ENCODE measurements around the gene TNS2. TPM values are rescaled to one million over a fixed set of nuclear protein-coding genes. Genes with fewer than 3 reads are reported as not detected.

The TNS2 gene
- total RNA-seq, 4 donors from 2014 or later, result 173 to 226 (median 202) TPM

GRCh38 chr12:53101931-53102781 lies 52.3 kb downstream of the TNS2 start:
- Histone ChIP-seq H3K27ac (replicated peaks in 1 of 4) (no peak overlapping the region), H3K4me3 (no peak overlapping the region), H3K27me3 (no peaks in the 10 kb centered on the region), H3K9me3 (no peaks in the 10 kb centered on the region), H3K36me3 (peaks cover 8 to 24% (median 19%) of the 10 kb centered on the region in 4 donors), H3K4me1 (peaks cover 22 to 56% (median 43%) of the 10 kb centered on the region in 4 donors)
- WGBS, result 84% methylated on average over 11 of the region's 12 CpGs
- TF ChIP-seq EP300 (IDR thresholded peaks at IDR 0.05), result no peak
- no peak for TF ChIP-seq POLR2A (IDR thresholded peaks at IDR 0.05; ENCODE audit: low read depth)
- TF ChIP-seq POLR2AphosphoS5 (IDR thresholded peaks at IDR 0.05), result no peak
- TF ChIP-seq CTCF (IDR thresholded peaks at IDR 0.05), result no peak
- DNase-seq (ENCODE audit: extremely low spot score), result no peak
- intact Hi-C loops (cut with DNase I), result no loop called here

DNA sequence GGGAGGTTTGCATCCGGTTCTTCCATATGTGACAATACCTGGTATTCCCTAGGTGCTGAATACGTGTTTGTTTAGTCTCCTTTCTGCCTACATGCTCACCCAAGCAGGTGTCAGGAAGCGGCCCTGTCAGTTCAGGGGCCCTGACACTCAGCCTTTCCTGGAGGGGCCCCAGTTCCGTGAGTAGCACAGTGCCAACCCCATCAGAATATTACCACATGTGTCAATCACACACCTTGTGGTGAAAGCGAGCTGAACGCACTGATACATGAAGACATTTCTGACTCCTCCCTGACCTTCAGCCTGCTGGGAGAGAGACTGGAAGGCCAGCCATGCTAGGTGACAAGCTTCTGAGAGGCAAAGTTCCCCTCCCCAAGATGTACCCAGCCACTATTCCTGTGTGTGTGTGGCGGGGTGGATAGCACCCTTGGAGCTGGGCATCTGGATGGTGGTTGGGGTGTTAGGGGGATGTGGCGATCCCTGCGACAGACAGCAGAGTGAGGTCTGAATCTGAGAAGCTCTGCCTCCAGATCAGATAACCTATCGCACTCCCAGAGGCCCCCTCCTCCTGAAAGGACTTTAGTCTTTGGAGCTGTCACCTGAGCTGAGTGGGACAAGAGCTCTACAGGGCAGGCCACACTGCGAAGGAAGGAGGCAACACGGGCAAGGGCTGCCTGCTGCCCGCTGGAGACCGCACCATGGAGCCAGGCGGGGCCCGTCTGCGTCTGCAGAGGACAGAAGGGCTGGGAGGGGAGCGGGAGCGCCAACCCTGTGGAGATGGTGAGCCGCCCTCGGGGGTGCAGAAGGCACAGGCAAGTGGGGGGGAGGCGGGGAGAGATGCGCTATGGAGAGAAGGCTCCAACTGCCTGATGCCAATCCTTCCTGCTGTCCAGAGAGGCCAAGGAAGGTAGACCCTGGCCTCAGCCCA lies 53.3 kb downstream of the TNS2 start, which contains the start of gene SOAT2:
SOAT2 (plus strand) TSS at position 604 of the 925 bp plus-strand sequence; CDS start at position 696, 92 bp downstream.
- peaks cover 17 to 53% (median 42%) of the 10 kb centered on the region in 4 donors for H3K4me1 ChIP-seq
- no peaks in the 10 kb centered on the region for H3K27me3 ChIP-seq
- intact Hi-C loops (cut with DNase I), result no loop called here
- DNase-seq (ENCODE audit: extremely low spot score), result no peak
- no peaks in the 10 kb centered on the region for H3K9me3 ChIP-seq
- H3K36me3 ChIP-seq, result peaks cover 8 to 24% (median 19%) of the 10 kb centered on the region in 4 donors
- 85% methylated on average over 23 of the region's 23 CpGs for WGBS
- H3K4me3 ChIP-seq, result no peak within 1 kb of the TSS
- TF ChIP-seq POLR2A (IDR thresholded peaks at IDR 0.05; ENCODE audit: low read depth) (no peak), EP300 (IDR thresholded peaks at IDR 0.05) (no peak), CTCF (IDR thresholded peaks at IDR 0.05) (no peak), POLR2AphosphoS5 (IDR thresholded peaks at IDR 0.05) (no peak)
- no peak within 1 kb of the TSS for H3K27ac ChIP-seq (replicated peaks in 1 of 4)

GRCh38 chr12:53103860-53104305 lies 54.0 kb downstream of the TNS2 start:
- H3K9me3 ChIP-seq, result no peaks in the 10 kb centered on the region
- H3K4me3 ChIP-seq, result no peak overlapping the region
- no peak overlapping the region for H3K27ac ChIP-seq (replicated peaks in 1 of 4)
- intact Hi-C loops (cut with DNase I), result no loop called here
- TF ChIP-seq POLR2A (IDR thresholded peaks at IDR 0.05; ENCODE audit: low read depth) (no peak), POLR2AphosphoS5 (IDR thresholded peaks at IDR 0.05) (no peak), CTCF (IDR thresholded peaks at IDR 0.05) (no peak), EP300 (IDR thresholded peaks at IDR 0.05) (no peak)
- no peak for DNase-seq (ENCODE audit: extremely low spot score)
- 83% methylated on average over 3 of the region's 3 CpGs for WGBS
- no peaks in the 10 kb centered on the region for H3K27me3 ChIP-seq
- H3K36me3 ChIP-seq, result peaks cover 8 to 24% (median 19%) of the 10 kb centered on the region in 4 donors
- peaks cover 10 to 45% (median 36%) of the 10 kb centered on the region in 4 donors for H3K4me1 ChIP-seq

- intact Hi-C loops (cut with DNase I), result no loop called here
- TF ChIP-seq POLR2A (IDR thresholded peaks at IDR 0.05; ENCODE audit: low read depth), result no peak
- no peak for DNase-seq (ENCODE audit: extremely low spot score)
- H3K9me3 ChIP-seq, result no peaks in the 10 kb centered on the region
- H3K27ac ChIP-seq (replicated peaks in 1 of 4), result no peak overlapping the region
- H3K27me3 ChIP-seq, result no peaks in the 10 kb centered on the region
- 97% methylated on average over 8 of the region's 8 CpGs for WGBS
- H3K4me3 ChIP-seq, result no peak overlapping the region
- H3K4me1 ChIP-seq, result peaks cover 5 to 34% (median 24%) of the 10 kb centered on the region in 4 donors
- H3K36me3 ChIP-seq, result peaks cover 8 to 24% (median 19%) of the 10 kb centered on the region in 4 donors
These were observed 55.4 kb downstream of the TNS2 start for GRCh38 chr12:53105256-53105655.

Measured in esophagus muscularis mucosa (tissue), 4 donors.